Lower leg skin (tissue), 4 donors: Measurements from ENCODE around the gene B2M. TPM values are rescaled to one million over a fixed set of nuclear protein-coding genes. Genes with fewer than 3 reads are reported as not detected.
"Not testable (repeated sequence)": the region's sequence is repeated elsewhere in the genome, so short reads cannot be mapped to it uniquely, and the experiment has no call there.

Source experiments
- DNase-seq, 2 donors: peaks; one replicate each; pipeline ENCODE4 v3.0.0-alpha.2; 2019; ENCODE audit warnings: low spot score in 2 of 2
- H3K4me3 ChIP-seq: fragments of 200-600 bp; sonication (generic); 2 replicates; pipeline ENCODE4 v1.5.1; 2017; ENCODE audit warnings: mild to moderate bottlenecking, low read depth; ENCODE audit not compliant: poor library complexity, severe bottlenecking
- CTCF ChIP-seq, 3 donors: fragments of 450-650 bp; IDR thresholded peaks; one replicate each; pipeline ENCODE4 v1.5.1; 2016; ENCODE audit warnings: antibody characterized with exemption in 3 of 3, mild to moderate bottlenecking in 3 of 3, moderate library complexity in 2 of 3
- POLR2A ChIP-seq, 2 donors: fragments of 450-650 bp; IDR thresholded peaks; one replicate each; pipeline ENCODE4 v1.6.1; 2016 to 2017; ENCODE audit warnings: antibody characterized with exemption in 2 of 2, mild to moderate bottlenecking in 1 of 2, moderate library complexity in 1 of 2
- WGBS, 2 donors: methylation state at CpG; one replicate each; pipeline ENCODE4 v1.1.5; 2018; 5-methylcytosine and 5-hydroxymethylcytosine counted together
- intact Hi-C: fragments of 100-400 bp; cut with DNase I; formaldehyde crosslinking; loops from one replicate; pipeline ENCODE4 v1.15.0; 2023; ENCODE audit warnings: low total_unique reads
- total RNA-seq, 4 donors: library from RNA; depleted of rRNA; stranded (reverse); fragments of >200 nt; gene quantifications; one replicate each; pipeline ENCODE4 v1.1.0, GENCODE V29; 2016

The B2M gene
- total RNA-seq, 4 donors from 2014 or later, result 2,406 to 3,013 (median 2,777) TPM

GRCh38 chr15:44718927-44719292, 7.6 kb downstream of the B2M start:
- WGBS, 2 donors, result 91 to 93% methylated on average over 8 of the region's 8 CpGs
- intact Hi-C loops, result no loop called here
- H3K4me3 ChIP-seq, result no peak overlapping the region
- TF ChIP-seq CTCF (IDR thresholded peaks at IDR 0.05), result no peak
- DNase-seq, result no peak

- DNase-seq, result no peak
- TF ChIP-seq CTCF (IDR thresholded peaks at IDR 0.05) (no peak), POLR2A (IDR thresholded peaks at IDR 0.05) (no peak)
- WGBS, 2 donors, result 69 to 75% methylated on average over 4 of the region's 4 CpGs
- H3K4me3 ChIP-seq, result no peak overlapping the region
- intact Hi-C loops, result no loop called here
These were observed 8.1 kb downstream of the B2M start for GRCh38 chr15:44719293-44719999.

- H3K4me3 ChIP-seq, intact Hi-C loops, DNase-seq: not testable (repeated sequence)
- WGBS, 2 donors, result 86 to 88% methylated on average over 8 of the region's 8 CpGs
These were observed 8.7 kb downstream of the B2M start for GRCh38 chr15:44720000-44720435.

GRCh38 chr15:44720460-44721176, 9.3 kb downstream of the B2M start:
- TF ChIP-seq POLR2A (IDR thresholded peaks at IDR 0.05) (no peak), CTCF (IDR thresholded peaks at IDR 0.05) (no peak)
- H3K4me3 ChIP-seq, result no peak overlapping the region
- DNase-seq, result no peak
- intact Hi-C loops, result no loop called here
- 85 to 86% methylated on average over 4 of the region's 4 CpGs for WGBS, 2 donors

GRCh38 chr15:44722011-44722410, 10.7 kb downstream of the B2M start:
- intact Hi-C loops, result no loop called here
- H3K4me3 ChIP-seq, result no peak overlapping the region
- 80 to 87% methylated on average over 2 of the region's 2 CpGs for WGBS, 2 donors
- DNase-seq, result peak in 1 of 2 donors; percentile 3
- no peak for TF ChIP-seq CTCF (IDR thresholded peaks at IDR 0.05)
- TF ChIP-seq POLR2A (IDR thresholded peaks at IDR 0.05), result no peak

GRCh38 chr15:44726136-44726535, 14.8 kb downstream of the B2M start:
- no peak overlapping the region for H3K4me3 ChIP-seq
- peak in 1 of 2 donors; percentile 54 for DNase-seq
- 28 to 36% methylated on average over 7 of the region's 7 CpGs for WGBS, 2 donors
- intact Hi-C loops, result no loop called here
- TF ChIP-seq POLR2A (IDR thresholded peaks at IDR 0.05) (no peak), CTCF (IDR thresholded peaks at IDR 0.05) (no peak)
